ENCODE measurements around the gene MPZL3.

MPZL3 gene, protein sequence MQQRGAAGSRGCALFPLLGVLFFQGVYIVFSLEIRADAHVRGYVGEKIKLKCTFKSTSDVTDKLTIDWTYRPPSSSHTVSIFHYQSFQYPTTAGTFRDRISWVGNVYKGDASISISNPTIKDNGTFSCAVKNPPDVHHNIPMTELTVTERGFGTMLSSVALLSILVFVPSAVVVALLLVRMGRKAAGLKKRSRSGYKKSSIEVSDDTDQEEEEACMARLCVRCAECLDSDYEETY

GRCh38 chr11:118251858-118252652 is at the start of gene MPZL3:
Gene MPZL3, minus strand, starts transcription at chr11:118252365. Its CDS starts 71 bp downstream, at chr11:118252294.
- ATAC-seq, result peak; percentile 48 to 66

- no peak for ATAC-seq
Observed at GRCh38 chr11:118301600-118302195, 49.5 kb upstream of the MPZL3 start.

DNA sequence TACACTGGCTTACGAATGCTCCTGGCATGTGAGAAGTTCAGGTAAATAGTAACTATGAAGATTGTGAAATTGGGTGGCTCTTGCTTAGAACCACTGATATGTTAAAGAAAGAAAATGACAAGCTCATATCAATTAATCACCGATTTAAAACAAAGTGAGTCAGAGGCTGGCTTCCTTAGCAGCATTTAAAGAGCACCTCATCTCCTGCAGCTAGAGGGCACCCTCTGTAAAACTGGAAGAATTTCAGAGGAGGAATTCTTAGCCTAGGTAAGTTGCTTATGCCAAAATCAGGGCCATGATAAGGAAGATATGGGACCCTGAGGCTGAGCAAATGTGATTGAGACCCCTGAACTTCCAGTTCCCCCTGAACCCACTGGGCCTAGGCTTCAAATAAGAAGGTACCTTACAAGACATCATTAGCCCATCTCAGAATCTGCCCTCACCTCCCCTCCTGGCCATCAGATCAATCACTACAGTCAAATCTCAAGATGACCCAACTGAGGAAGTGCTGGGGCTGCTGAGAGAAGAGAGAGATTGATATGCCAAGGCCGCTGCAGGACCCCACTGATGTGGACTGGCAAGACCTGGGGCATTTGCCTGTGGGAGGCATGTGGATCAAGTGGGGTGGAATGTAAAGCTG is 43.8 kb upstream of the MPZL3 start:
- ATAC-seq, result peak; percentile 90 to 94

DNA sequence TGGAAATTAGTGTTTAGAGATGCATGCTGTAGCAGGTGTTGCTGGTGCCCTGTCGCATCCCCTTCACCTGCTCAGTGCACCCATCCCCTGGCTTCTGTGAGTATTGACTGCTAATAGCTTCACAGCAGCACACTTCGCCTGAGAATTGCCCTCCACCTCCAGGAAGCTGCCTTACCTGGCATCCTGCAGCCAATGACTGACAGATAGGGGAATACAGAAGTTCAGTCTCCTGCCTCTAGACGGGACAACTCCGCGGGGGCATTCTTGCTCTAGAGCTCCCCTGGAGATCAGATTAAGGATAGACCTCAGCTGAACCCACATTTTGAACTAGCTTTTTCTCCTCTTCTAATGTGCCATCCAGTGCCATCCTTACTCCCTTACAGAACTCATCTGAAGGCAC is 43.0 kb upstream of the MPZL3 start:
- no peak for ATAC-seq

DNA sequence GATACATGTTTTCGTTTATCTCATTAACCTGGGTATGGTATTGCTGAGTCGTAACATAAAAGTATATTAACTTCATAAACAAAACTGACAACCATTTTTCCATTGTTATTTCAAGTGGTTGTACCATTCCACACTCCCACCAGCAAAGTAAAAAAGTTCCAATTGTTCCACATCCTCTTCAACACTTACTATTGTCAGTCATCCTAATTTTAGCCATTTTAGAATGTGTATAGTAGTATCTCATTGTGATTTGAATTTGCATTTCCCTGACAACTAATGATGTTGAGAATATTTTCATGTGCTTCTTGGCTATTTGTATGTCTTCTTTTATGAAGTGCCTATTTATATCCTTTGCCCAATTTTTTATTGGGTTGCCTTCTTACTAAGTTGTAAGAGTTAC is 41.9 kb upstream of the MPZL3 start:
- ATAC-seq, result no peak

DNA sequence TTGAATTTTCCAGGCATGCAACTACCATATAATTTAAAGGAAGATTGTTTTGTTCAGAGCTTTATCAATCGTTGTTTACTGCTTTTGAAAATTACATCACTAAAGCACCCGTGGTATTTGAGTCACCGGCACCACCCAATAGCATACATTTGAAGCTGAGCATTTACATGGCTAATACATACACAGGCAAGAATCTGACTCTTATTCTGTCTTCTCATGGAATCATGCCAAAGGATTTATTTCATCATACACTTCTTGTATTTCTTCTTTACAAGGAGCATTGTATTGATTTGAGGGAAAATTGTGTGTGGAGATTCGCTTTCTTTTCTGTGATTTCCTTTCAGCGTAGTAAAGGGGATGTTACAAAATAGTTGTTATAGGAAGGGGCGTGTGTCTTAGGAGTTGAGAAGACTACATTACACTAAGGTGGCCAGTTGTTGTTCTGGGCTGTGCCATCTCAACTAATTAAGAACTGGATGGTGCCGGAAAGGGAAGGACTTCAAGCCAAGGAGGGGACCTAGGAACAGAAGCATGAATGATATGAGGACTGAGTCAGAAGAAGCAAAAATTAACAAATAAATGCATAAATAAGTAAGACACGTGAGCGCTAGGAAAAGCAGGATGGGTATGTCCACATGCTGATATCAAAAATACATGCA is 39.4 kb upstream of the MPZL3 start:
- no peak for ATAC-seq

- peak; percentile 22 to 50 for ATAC-seq
Observed at GRCh38 chr11:118290923-118291322, 38.8 kb upstream of the MPZL3 start.

DNA sequence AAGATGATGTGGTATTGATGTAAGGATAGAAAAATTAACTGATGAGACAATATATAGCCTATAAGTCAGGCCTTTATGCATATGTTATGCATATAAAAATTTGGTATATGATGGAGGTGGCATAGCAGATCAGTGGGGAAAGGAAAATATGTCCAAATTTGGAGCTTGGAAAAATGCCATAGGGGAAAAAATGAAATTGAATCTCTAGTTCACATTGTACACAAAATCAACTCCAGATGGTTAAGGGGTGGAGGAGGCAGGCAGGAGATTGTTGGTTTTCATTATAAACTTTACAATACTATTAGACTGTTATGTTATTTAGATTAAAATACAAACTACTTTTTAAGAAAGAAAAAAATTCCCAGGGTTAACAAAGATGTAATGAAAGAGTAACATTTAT is 37.2 kb upstream of the MPZL3 start:
- ATAC-seq, result no peak

DNA sequence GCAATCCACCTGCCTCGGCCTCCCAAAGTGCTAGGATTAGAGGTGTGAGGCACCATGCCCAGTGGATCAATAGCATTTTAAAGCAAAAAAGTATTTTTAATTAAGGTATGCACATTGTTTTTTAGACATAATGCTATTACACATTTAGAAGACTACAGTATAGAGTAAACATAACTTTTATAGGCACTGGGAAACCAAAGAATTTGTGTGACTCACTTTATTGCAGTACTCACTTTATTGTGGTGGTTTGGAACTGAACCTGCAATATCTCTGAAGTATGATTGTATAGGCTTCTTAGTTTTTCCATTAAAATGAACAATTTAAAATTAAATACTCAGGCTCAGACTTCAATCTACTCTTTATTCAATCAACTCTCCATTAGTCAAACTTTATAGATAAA is 34.8 kb upstream of the MPZL3 start:
- peak in 1 of 2 donors; percentile 93 for ATAC-seq

DNA sequence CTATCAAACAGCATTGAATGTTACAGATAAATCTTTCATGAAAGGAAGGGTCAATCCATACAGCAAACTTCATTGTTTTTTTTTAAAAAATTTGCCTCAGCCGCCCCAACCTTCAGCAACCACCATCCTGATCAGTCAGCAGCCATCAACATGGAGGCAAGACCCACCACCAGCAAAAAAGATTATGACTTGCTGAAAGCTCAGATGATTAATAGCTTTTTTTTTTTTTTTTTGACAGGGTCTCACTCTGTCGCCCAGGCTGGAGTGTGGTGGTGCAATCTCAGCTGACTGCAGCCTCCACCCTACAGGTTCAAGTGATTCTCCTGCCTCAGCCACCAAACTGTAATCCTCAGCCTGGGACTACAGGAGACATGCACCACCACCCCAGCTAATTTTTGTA is 34.4 kb upstream of the MPZL3 start:
- peak in 1 of 2 donors; percentile 24 for ATAC-seq

DNA sequence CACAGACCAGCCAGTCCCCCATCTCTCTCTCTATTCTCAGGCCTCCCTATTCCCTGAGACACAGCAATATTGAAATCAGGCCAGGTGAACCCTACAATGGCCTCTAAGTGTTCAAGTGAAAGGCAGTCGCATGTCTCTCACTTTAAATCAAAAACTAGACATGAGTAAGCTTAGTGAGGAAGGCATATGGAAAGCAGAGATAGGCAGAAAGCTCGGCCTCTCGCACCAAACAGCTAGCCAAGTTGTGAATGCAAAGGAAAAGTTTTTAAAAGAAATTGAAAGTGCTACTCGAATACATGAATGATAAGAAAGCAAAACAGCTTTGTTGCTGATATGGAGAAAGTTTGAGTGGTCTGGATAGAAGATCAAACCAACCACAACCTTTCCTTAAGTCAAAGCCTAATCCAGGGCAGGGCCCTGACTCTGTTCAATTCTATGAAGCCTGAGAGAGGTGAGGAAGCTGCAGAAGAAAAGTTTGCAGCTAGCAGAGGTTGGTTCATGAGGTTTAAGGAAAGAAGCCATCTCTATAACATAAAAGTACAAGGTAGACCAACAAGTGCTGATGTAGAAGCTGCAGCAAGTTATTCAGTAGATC is 31.7 kb upstream of the MPZL3 start:
- peak in 1 of 2 donors; percentile 55 for ATAC-seq

- no peak for ATAC-seq
Observed at GRCh38 chr11:118283037-118283636, 31.0 kb upstream of the MPZL3 start.

GRCh38 chr11:118282606-118283005 is 30.4 kb upstream of the MPZL3 start:
- ATAC-seq, result no peak

GRCh38 chr11:118281284-118281683 is 29.1 kb upstream of the MPZL3 start:
- peak in 1 of 2 donors; percentile 43 for ATAC-seq

- peak in 1 of 2 donors; percentile 20 for ATAC-seq
Observed at GRCh38 chr11:118277312-118277711, 25.1 kb upstream of the MPZL3 start.

GRCh38 chr11:118276422-118276821 is 24.3 kb upstream of the MPZL3 start:
- ATAC-seq, result no peak

DNA sequence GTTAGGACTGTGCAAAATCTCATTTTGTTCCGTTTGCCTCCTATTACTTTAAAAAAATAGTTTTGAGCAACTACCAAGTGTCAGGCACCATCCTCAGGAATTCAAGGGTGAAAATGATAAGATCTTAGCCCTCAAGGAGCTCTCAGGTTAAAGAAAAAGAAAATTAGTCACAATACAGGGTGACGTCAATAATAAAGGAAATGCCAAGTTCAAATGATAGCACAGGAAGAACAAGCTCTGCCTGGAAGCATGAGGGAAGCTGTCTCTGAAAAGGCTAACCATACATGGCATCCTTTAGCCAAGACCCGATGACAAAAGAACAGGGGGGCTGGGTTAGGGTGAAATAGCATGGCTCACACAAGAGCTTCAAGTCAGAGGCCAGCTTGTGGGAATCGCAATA is 23.0 kb upstream of the MPZL3 start:
- ATAC-seq, result no peak

DNA sequence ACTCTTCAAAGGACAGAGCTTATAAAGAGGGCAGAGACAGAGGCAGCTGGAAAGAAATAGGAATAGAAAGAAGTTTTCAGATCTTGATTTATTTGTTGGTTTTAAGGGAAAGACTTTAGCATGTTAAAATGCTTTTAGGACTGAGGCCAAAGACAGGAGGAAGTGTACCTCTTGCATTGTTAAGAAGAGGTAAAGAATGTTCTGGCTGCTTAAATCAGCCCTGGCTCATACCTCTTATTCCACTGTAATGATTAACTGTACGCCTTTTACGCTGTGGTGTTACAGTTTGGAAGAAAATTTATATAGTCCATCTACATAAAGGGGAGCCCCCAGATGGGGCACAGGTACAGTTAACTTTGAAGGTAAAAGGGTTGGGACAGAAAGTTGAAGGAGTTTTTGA is 22.0 kb upstream of the MPZL3 start:
- ATAC-seq, result no peak

GRCh38 chr11:118272001-118272400 is 19.8 kb upstream of the MPZL3 start:
- no peak for ATAC-seq

GRCh38 chr11:118267486-118267885 is 15.3 kb upstream of the MPZL3 start:
- no peak for ATAC-seq

DNA sequence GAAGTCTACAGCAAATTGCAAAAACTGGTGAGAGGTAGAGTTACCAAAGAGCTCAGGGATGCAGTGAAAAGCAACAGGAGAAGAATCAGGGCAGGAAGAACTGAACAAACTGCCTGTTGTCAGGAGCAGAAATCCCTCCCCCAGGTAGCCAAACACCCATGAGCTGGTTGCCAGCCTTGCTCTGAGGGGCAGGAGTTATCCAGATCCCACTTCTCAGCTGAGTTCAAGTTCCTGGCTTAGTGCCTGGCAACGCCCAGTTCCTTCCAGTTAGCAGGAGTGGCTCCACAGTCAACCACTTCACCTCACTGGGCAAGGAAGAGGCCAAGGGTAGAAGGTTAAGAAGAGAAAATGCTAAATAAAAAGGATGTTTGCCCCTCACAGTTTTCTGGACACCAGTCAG is 13.8 kb upstream of the MPZL3 start:
- no peak for ATAC-seq
